Measurements from ENCODE around the gene SLC9A9.

Gene SLC9A9

DNA sequence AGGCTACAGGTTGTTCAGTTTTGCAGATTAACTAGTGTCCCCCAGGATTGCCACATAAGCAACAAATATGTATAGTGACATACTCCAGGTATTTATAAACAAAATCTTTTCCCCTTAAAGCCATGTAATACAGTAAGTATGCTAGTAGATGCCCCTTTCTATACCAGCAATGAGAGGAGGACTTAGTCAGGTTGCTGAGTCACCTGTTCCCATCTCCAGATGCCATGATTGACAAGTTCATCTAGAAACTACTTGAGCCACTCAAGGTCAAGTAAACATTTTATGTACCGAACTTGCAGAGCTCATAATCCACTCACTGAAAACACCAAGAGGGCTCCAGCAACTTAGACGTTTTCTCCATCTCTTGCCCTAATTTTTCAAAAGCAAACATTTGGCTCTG, 18.2 kb downstream of the SLC9A9 start:
- DNase-seq = no peak
- Mint-ChIP-seq H3K36me3 (ENCODE audit: low read depth) (peaks cover 2% of the 10 kb centered on the region), H3K4me1 (ENCODE audit: low read depth) (peaks cover 52% of the 10 kb centered on the region)

DNA sequence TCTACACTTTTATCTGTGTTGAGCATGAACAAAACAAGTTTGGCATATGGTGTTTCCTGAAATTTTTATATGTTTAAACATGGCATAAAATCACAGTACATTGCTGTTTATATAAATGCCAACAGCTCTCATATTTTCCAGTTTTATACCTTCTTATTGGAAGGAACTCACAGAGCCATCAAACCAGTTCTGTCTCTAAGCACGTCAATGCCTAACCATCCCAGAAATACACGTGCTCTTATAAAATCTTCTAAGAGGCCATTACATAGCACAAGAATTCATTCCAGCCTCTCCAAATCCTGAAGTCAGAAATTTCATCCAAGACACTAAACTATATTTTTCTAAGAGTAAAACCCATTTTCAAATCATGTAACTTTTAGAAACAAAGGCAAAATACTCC, 20.8 kb downstream of the SLC9A9 start:
- no peaks in the 10 kb centered on the region for H3K27me3 Mint-ChIP-seq
- H3K36me3 Mint-ChIP-seq (ENCODE audit: low read depth) = peaks cover 2% of the 10 kb centered on the region
- no peak for DNase-seq
- H3K4me1 Mint-ChIP-seq (ENCODE audit: low read depth) = peaks cover 54% of the 10 kb centered on the region
- H3K27ac Mint-ChIP-seq = no peak overlapping the region
- no peak overlapping the region for H3K4me3 Mint-ChIP-seq
- peaks cover 7% of the 10 kb centered on the region for H3K9me3 Mint-ChIP-seq

More for the DNA sequence above, 18.2 kb downstream of the SLC9A9 start:
- Mint-ChIP-seq H3K4me3 (no peak overlapping the region), H3K9me3 (peaks cover 7% of the 10 kb centered on the region), H3K27ac (no peak overlapping the region), H3K27me3 (no peaks in the 10 kb centered on the region)

DNA sequence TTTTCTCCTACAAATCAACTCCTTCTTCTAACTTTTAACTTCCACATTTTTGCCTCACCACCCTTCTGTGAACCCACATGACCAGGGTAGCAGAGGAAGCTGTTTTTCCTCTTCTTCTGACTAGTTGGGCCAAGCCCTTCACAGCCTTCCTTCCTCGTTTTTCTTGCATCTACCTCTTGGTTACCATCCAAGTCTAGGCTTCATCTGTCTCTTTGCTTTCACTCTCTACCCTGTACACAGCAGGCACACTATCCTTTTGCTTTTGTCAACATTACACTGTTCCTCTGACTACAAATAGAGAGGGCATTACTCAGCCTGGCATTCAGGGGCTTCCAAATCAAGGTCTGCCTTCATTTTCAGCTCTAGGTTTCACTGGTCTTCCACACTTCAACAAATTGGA, 22.0 kb downstream of the SLC9A9 start:
- H3K27me3 Mint-ChIP-seq = no peaks in the 10 kb centered on the region
- H3K27ac Mint-ChIP-seq = peak overlapping the region; percentile 50
- no peak overlapping the region for H3K4me3 Mint-ChIP-seq
- H3K36me3 Mint-ChIP-seq (ENCODE audit: low read depth) = peaks cover 2% of the 10 kb centered on the region
- peaks cover 55% of the 10 kb centered on the region for H3K4me1 Mint-ChIP-seq (ENCODE audit: low read depth)
- peaks cover 7% of the 10 kb centered on the region for H3K9me3 Mint-ChIP-seq
- DNase-seq = no peak

DNA sequence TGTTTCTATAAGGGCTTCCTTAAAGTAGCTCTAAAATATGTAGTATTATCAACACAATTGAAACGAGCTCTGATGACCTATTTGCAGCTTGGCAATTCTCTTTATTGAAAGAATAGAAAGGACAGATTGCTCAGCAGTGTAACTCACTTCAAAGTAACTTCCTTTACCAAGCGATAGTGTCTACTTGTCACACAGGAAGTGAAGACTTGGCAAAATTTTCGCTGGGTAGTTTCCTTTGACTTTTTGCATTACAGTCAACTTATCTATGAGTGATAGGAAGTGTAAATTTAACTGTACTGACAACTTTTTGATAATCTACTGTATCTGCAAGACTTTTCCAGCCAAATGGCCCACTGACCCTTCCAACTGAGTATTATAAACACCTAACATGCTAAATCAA, 22.8 kb downstream of the SLC9A9 start:
- Mint-ChIP-seq H3K27me3 (no peaks in the 10 kb centered on the region), H3K4me3 (peak overlapping the region; percentile 8)

DNA sequence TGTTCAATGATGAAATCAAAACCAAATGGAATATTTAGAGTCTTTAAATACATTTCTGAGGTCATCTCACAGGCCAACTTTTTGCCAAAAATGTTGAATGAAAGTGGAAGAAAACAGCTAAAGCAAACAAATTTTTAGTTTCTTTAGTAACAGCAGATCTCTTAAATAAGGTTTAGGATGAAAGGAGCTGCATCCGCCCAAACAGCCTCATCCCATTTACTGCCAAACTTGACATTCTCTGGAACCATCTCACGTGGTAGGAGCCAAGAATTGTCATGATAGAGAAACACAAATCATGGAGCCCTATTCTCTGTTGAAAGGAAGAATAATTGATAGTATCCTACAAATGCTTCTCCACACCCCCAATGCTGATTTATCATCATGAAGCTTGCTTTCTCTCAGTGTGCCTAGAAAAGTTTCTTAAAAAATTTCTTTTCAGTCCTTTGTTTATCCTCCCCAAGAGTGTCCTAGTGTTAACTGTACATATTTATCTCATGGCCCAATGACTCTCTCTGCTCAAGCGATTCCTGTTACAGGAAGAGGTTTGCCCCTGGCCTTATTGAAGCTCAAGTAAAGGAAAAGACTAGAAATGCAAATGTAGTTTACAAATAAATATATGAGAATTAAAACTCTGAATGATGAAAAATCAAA, 23.4 kb downstream of the SLC9A9 start:
- Mint-ChIP-seq H3K9me3 (peaks cover 7% of the 10 kb centered on the region), H3K4me3 (no peak overlapping the region), H3K36me3 (ENCODE audit: low read depth) (no peaks in the 10 kb centered on the region), H3K4me1 (ENCODE audit: low read depth) (peaks cover 45% of the 10 kb centered on the region), H3K27ac (no peak overlapping the region), H3K27me3 (no peaks in the 10 kb centered on the region)
- no peak for DNase-seq

More for the DNA sequence above, 22.8 kb downstream of the SLC9A9 start:
- H3K36me3 Mint-ChIP-seq (ENCODE audit: low read depth) = peaks cover 2% of the 10 kb centered on the region
- no peak for DNase-seq
- peaks cover 7% of the 10 kb centered on the region for H3K9me3 Mint-ChIP-seq
- peaks cover 51% of the 10 kb centered on the region for H3K4me1 Mint-ChIP-seq (ENCODE audit: low read depth)
- H3K27ac Mint-ChIP-seq = peak overlapping the region; percentile 79

DNA sequence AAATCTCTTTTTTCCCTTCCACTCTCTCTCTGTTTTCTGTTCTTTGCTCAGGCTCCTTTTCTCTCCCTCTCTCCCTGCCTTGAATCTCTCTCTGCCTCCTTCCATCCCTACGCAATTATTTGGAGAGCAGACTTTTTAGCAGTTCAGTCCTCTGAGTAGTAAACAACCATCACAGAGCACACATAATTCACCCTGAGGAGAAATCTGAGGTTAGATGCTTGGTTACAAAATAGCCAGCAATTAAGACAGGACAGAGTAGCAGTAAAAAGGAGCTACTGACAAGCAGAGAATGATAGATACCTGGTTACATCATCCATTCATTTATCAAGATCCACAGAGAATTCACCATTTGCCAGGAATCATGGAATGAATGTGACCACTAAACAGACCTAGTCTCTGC, 25.5 kb downstream of the SLC9A9 start:
- H3K4me3 Mint-ChIP-seq = no peak overlapping the region
- no peak for DNase-seq
- H3K27me3 Mint-ChIP-seq = no peaks in the 10 kb centered on the region
- H3K27ac Mint-ChIP-seq = no peak overlapping the region
- peaks cover 7% of the 10 kb centered on the region for H3K9me3 Mint-ChIP-seq
- no peaks in the 10 kb centered on the region for H3K36me3 Mint-ChIP-seq (ENCODE audit: low read depth)
- H3K4me1 Mint-ChIP-seq (ENCODE audit: low read depth) = peaks cover 42% of the 10 kb centered on the region

DNA sequence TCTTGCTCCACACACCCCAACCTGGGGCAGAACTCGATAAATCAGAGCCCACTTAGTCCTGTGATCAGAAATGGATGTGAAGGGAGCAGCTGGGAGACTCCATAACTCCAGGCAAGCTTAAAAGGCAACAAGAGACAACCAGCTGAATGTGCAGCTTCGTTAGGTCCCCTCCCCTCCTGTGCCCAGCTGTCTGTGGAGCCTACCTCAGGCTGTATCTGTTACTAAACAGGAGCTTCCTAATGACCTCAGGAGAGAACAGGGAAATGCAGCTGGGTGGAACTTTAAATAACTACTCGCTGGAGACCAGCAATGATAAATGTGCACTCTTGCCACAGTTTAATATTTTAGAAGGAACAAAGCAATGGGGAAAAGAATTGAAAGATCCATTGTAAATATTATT, 25.9 kb downstream of the SLC9A9 start:
- Mint-ChIP-seq H3K36me3 (ENCODE audit: low read depth) (no peaks in the 10 kb centered on the region), H3K4me1 (ENCODE audit: low read depth) (peaks cover 42% of the 10 kb centered on the region), H3K27ac (no peak overlapping the region), H3K4me3 (no peak overlapping the region), H3K9me3 (peaks cover 7% of the 10 kb centered on the region), H3K27me3 (no peaks in the 10 kb centered on the region)
- DNase-seq = no peak

DNA sequence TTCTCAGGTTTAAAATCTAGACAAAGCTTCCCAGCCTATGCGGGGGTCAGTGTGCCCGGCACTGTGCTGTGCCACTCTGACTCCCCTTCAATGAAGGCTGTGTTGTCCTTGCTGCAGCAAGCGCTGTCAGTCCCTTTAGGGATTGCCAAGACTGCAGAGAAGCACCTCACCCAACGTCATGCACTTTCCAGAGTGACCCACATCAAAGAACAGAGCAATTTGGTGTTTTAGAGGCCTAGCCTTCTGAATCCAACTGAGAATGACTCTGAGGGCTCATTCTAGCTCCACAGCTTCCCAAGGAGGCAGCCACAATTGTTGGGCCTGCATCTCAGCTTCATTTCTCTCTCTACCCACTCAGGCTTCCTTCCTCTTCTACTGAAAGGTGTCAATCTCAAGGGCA, 26.4 kb downstream of the SLC9A9 start:
- no peak overlapping the region for H3K4me3 Mint-ChIP-seq
- H3K27me3 Mint-ChIP-seq = no peaks in the 10 kb centered on the region
- H3K36me3 Mint-ChIP-seq (ENCODE audit: low read depth) = no peaks in the 10 kb centered on the region
- DNase-seq = no peak
- peak overlapping the region; percentile 22 for H3K27ac Mint-ChIP-seq
- peaks cover 41% of the 10 kb centered on the region for H3K4me1 Mint-ChIP-seq (ENCODE audit: low read depth)
- peaks cover 7% of the 10 kb centered on the region for H3K9me3 Mint-ChIP-seq

DNA sequence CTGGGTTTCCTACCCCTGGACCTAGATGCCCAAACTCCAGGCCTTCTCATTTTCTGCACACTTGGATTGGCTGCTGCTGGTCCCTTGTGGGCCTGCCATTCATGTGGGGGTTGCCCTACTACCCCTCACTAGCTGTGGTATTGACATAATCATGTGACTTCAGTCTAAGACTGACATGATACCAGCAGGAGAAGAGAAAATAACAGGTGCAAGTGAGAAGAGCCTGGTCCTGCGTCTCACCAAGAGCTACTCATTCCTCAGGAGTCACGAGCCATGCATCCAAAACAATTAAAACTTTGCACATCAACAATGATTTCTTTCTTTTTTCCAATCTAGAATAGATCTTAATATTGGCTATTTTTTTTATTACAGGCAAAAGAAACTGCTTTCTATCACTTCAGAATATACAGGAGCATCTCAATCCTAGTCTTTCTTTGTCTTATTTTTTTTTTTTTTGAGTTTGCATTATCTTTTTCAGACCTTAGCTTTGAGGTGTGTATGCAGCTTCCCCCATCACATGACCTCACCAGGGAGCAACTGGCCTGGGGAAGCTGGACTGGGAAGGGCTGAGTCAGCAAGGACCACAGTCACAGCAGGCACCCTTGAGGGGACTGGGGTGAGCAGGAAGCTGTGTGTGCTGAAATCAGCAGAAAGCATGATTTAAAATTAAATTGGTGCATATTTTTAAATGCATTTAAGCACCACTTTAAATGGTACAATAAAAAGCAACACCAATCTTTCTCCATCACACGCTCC, 27.6 kb downstream of the SLC9A9 start:
- Mint-ChIP-seq H3K9me3 (no peaks in the 10 kb centered on the region), H3K36me3 (ENCODE audit: low read depth) (no peaks in the 10 kb centered on the region), H3K4me3 (no peak overlapping the region), H3K4me1 (ENCODE audit: low read depth) (peaks cover 30% of the 10 kb centered on the region), H3K27ac (no peak overlapping the region), H3K27me3 (no peaks in the 10 kb centered on the region)
- DNase-seq = no peak

DNA sequence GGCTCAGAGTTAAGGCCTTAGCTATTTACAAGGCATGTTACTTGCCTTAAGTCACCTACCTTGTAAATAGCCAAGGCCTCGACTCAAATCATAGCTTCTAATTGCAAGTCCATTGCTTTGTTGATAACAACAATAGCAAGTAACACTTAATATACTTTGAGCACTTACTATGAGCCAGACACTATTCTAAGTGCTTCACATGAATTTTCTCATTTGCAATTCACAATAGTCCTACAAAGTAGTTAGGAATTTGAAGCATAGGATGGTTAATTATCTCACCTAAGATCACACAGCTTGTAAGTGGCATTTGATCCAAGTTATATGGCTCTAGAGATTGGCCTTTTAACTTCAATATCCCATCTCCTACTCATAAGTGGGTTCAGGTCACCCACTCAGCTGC, 28.4 kb downstream of the SLC9A9 start:
- Mint-ChIP-seq H3K27ac (no peak overlapping the region), H3K27me3 (no peaks in the 10 kb centered on the region), H3K4me3 (no peak overlapping the region), H3K4me1 (ENCODE audit: low read depth) (peaks cover 27% of the 10 kb centered on the region), H3K36me3 (ENCODE audit: low read depth) (no peaks in the 10 kb centered on the region), H3K9me3 (no peaks in the 10 kb centered on the region)
- no peak for DNase-seq

DNA sequence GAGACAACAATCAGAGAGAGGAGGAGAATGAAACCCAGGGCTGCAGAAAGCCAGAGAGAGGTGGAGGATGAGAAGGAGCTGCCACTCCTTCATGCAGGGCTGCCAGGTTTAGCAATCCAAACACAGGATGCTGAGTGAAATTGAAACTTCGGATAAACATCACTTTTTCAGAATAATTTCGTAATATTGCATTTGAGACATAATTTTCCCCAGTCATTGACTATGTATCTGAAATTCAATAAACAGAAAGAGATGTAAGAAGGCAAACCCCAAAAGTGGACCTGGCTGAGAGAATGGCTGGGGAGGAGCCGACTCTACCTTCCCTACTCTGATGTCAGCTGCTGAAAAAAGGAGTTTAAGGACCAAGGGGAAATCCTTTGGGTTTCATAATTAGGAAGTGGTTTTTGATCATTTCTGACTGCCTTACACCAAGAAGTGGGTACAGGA, 33.8 kb downstream of the SLC9A9 start:
- Mint-ChIP-seq H3K36me3 (ENCODE audit: low read depth) (peaks cover 2% of the 10 kb centered on the region), H3K27ac (peak overlapping the region; percentile 42), H3K4me3 (peak overlapping the region; percentile 3), H3K27me3 (no peaks in the 10 kb centered on the region), H3K4me1 (ENCODE audit: low read depth) (peaks cover 15% of the 10 kb centered on the region), H3K9me3 (no peaks in the 10 kb centered on the region)
- no peak for DNase-seq

DNA sequence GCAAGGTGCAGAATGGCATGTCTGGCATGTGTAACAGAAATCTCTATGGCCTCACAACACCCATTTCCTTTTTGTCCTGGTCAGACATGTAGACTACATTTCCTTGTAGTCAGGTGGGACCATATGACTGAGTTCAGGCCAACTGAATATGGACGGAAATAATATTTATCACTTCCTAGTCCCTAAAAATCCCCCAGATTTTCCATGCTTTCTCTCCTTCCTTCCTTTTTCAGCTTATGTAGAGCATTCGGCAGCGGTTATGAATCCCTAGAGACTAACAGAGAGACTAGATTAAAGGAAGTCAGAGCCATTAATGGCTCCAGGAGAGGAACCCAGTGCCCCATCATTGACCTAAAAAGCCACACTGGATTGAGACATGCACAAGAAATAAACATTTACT, 35.8 kb downstream of the SLC9A9 start:
- Mint-ChIP-seq H3K27me3 (no peaks in the 10 kb centered on the region), H3K4me3 (no peak overlapping the region), H3K36me3 (ENCODE audit: low read depth) (peaks cover 2% of the 10 kb centered on the region), H3K9me3 (no peaks in the 10 kb centered on the region), H3K4me1 (ENCODE audit: low read depth) (peaks cover 20% of the 10 kb centered on the region), H3K27ac (no peak overlapping the region)
- no peak for DNase-seq

DNA sequence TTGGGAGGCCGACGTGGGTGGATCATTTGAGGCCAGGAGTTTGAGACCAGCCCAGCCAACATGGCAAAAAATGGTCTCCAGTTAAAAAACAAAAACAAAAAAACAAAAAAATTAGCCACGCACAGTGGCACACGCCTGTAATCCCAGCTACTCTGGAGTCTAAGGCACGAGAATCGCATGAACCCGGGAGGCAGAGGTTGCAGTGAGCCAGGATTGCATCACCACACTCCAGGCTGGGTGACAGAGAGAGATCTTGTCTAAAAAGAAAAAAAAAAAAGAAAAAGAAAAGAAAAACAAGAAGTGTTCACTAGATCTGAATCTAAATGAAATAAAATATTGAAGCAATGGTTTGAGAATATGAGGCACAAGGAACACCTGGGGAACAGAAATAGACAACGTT, 36.7 kb downstream of the SLC9A9 start:
- Mint-ChIP-seq H3K4me3 (no peak overlapping the region), H3K36me3 (ENCODE audit: low read depth) (peaks cover 2% of the 10 kb centered on the region), H3K27me3 (no peaks in the 10 kb centered on the region), H3K27ac (no peak overlapping the region), H3K9me3 (no peaks in the 10 kb centered on the region), H3K4me1 (ENCODE audit: low read depth) (peaks cover 20% of the 10 kb centered on the region)
- DNase-seq = no peak

DNA sequence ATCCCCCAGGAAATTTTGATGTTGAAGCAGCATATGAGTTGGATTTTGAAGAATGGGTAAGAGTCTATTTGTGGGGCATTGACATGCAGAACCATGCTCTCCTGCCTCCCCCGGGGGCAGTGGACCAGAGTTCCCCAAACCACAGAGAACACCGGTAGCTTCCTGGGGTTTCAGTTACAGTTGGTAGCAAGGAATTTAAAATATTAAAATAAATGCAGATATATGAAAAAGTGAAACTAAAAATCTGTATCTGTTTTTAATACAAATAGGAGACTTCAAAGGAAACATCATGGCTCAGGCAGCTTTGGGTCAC, 37.4 kb downstream of the SLC9A9 start:
- Mint-ChIP-seq H3K4me3 (no peak overlapping the region), H3K9me3 (no peaks in the 10 kb centered on the region), H3K27me3 (no peaks in the 10 kb centered on the region), H3K27ac (no peak overlapping the region), H3K36me3 (ENCODE audit: low read depth) (peaks cover 2% of the 10 kb centered on the region), H3K4me1 (ENCODE audit: low read depth) (peaks cover 22% of the 10 kb centered on the region)
- DNase-seq = no peak

DNA sequence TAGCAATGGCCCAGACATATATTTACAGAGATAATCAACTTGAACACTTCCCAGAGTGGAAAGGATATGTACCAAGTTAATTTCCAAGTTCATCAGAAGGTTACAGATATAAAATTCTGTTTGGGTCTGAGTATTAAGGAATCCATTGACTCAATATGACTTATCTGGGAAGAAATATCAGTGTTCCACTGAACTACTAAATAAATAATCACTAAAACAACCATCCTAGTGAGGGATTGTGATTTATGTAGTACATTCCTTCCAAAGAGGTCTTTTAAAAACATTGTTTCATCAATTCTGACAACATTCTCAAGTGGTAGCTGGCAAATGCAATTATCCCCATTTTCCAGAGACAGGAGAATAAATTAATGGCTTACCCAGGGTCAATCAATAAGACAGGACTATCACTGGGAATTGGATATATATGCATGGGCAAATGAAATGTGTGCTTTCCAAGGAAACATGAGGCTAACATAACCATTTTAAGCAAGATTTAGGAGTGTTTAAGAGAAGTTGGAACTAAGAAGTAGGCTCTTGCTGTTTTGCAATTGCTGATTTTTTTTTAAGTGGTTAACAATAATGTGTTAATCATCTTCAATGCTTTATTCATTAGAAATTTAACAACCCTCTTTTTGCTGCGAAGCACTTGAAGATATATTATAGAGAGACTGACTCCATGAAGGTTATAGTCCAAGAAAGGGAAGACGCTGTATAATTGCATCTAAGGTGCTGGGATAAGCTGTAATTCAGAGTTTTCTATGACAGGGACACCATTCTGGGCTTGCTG, 37.9 kb downstream of the SLC9A9 start:
- peaks cover 22% of the 10 kb centered on the region for H3K4me1 Mint-ChIP-seq (ENCODE audit: low read depth)
- H3K4me3 Mint-ChIP-seq = no peak overlapping the region
- H3K9me3 Mint-ChIP-seq = no peaks in the 10 kb centered on the region
- H3K27ac Mint-ChIP-seq = no peak overlapping the region
- peaks cover 2% of the 10 kb centered on the region for H3K36me3 Mint-ChIP-seq (ENCODE audit: low read depth)
- DNase-seq = no peak
- H3K27me3 Mint-ChIP-seq = no peaks in the 10 kb centered on the region

All from activated T-cell treated with anti-CD3 and anti-CD28 coated beads, Interleukin-2, amount 50 U/mL, for 24 hours (primary cell).